Esophagus squamous epithelium (tissue), 4 donors: ENCODE results near the gene SCAF11.

Source experiments
- POLR2A ChIP-seq, 4 donors: fragments of 450-650 bp; IDR thresholded peaks; one replicate each; pipeline ENCODE4 v1.6.1; 2017; ENCODE audit warnings: antibody characterized with exemption in 4 of 4, mild to moderate bottlenecking in 4 of 4, moderate library complexity in 3 of 4
- TF ChIP-seq, protein P1 (sequence below), 6 experiments: fragments of 450-650 bp in 4 of 6; fragments of 200-600 bp in 2 of 6; sonication (generic) in 2 of 6; IDR thresholded peaks; one replicate each; pipeline ENCODE4 v1.5.1; 2016 to 2019; ENCODE audit warnings: antibody characterized with exemption in 6 of 6, mild to moderate bottlenecking in 4 of 6, moderate library complexity in 4 of 6

DNA sequence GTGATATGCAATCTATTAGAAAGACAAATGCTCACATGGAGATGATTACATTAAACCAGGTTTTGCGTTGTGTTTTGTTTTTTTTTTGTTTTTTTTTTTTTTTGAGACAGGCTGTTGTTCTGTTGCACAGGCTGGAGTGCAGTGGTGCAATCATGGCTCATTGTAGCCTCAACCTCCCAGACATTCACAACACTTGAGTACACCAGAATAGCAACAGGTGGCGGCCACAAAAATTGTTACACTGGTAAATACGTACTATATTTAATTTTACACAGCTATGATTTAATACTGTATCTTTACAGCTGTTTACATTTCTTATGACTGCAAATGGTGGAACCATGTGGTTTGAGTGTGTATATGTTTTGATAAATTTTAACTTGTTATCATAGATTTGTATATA is 60.0 kb downstream of the SCAF11 start:
- TF ChIP-seq, protein P1, sequence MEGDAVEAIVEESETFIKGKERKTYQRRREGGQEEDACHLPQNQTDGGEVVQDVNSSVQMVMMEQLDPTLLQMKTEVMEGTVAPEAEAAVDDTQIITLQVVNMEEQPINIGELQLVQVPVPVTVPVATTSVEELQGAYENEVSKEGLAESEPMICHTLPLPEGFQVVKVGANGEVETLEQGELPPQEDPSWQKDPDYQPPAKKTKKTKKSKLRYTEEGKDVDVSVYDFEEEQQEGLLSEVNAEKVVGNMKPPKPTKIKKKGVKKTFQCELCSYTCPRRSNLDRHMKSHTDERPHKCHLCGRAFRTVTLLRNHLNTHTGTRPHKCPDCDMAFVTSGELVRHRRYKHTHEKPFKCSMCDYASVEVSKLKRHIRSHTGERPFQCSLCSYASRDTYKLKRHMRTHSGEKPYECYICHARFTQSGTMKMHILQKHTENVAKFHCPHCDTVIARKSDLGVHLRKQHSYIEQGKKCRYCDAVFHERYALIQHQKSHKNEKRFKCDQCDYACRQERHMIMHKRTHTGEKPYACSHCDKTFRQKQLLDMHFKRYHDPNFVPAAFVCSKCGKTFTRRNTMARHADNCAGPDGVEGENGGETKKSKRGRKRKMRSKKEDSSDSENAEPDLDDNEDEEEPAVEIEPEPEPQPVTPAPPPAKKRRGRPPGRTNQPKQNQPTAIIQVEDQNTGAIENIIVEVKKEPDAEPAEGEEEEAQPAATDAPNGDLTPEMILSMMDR (IDR thresholded peaks at IDR 0.05): no peak
- no peak for TF ChIP-seq POLR2A (IDR thresholded peaks at IDR 0.05)
